Left cardiac atrium (tissue), 4 donors: ENCODE results near the gene OTOG. TPM values are rescaled to one million over a fixed set of nuclear protein-coding genes. Genes with fewer than 3 reads are reported as not detected.

Source experiments
- ATAC-seq, 2 donors: fragments of 200-7000 bp; cut with Tn5 transposase; one replicate each; pipeline ENCODE4 v1.9.1; 2020; ENCODE audit warnings: mild to moderate bottlenecking in 2 of 2, moderate library complexity in 2 of 2
- DNase-seq: peaks from one replicate; pipeline ENCODE4 v3.0.0-alpha.2; 2020
- intact Hi-C, 2 donors: fragments of 100-400 bp; cut with DNase I; formaldehyde crosslinking; loops; one replicate each; pipeline versions ENCODE4 v1.14.1 to v1.15.1; 2022 to 2023
- total RNA-seq, 2 donors: library from RNA; stranded (reverse); fragmentation: NEBNext Ultra II Directional; extraction: Animal tissue kit (Norgen Biotek cat#: 25700); gene quantifications; one replicate each; pipeline ENCODE4 v1.2.1, GENCODE V29; 2021
- donor health status: DM: no; HTN: yes; CAD: no.
- donor health status: DM: no; HTN: yes; CAD: no; lungs with severe emphysema.
- donor health status: DM: yes; HTN: yes; CAD: no.
- donor health status: Dilated cardiomyopathy.

OTOG gene
- total RNA-seq, 2 donors from 2014 or later: not detected

GRCh38 chr11:17596711-17597110 is 49.7 kb downstream of the OTOG start:
- intact Hi-C loops: loop anchor here in 1 of 2 donors (5.0 kb wide), 1 partner anchor 386 kb away; no protein-coding TSS in a partner anchor
- DNase-seq (no peak), ATAC-seq (no peak)

GRCh38 chr11:17597770-17598169 is 50.7 kb downstream of the OTOG start:
- ATAC-seq (no peak), DNase-seq (no peak)
- intact Hi-C loops: loop anchor here in 1 of 2 donors (5.0 kb wide), 1 partner anchor 385 kb away; no protein-coding TSS in a partner anchor

- intact Hi-C loops: loop anchor here in 1 of 2 donors (5.0 kb wide), 1 partner anchor 383 kb away; no protein-coding TSS in a partner anchor
- DNase-seq (peak; percentile 78), ATAC-seq (peak; percentile 82 to 87)
Observed at GRCh38 chr11:17598700-17599459, 51.8 kb downstream of the OTOG start.

GRCh38 chr11:17599460-17599925 is 52.4 kb downstream of the OTOG start:
- intact Hi-C loops: loop anchor here in 1 of 2 donors (5.0 kb wide), 1 partner anchor 383 kb away; no protein-coding TSS in a partner anchor
- no peak for ATAC-seq
- no peak for DNase-seq

- DNase-seq (no peak), ATAC-seq (no peak)
- intact Hi-C loops: loop anchor here (2.0 to 10.0 kb wide), 3 partner anchors 122 to 374 kb away; no protein-coding TSS in a partner anchor
Observed at GRCh38 chr11:17600316-17601255, 53.5 kb downstream of the OTOG start.

GRCh38 chr11:17601256-17601671 is 54.2 kb downstream of the OTOG start:
- ATAC-seq (no peak), DNase-seq (no peak)
- intact Hi-C loops: loop anchor here (2.0 to 10.0 kb wide), 3 partner anchors 122 to 374 kb away; no protein-coding TSS in a partner anchor

GRCh38 chr11:17601676-17602075 is 54.6 kb downstream of the OTOG start:
- intact Hi-C loops: loop anchor here (2.0 to 10.0 kb wide), 3 partner anchors 121 to 373 kb away; no protein-coding TSS in a partner anchor
- DNase-seq (no peak), ATAC-seq (no peak)

GRCh38 chr11:17602105-17603001 is 55.3 kb downstream of the OTOG start:
- ATAC-seq (no peak), DNase-seq (no peak)
- intact Hi-C loops: loop anchor here in 1 of 2 donors (5.0 to 10.0 kb wide), 2 partner anchors 135 to 372 kb away; no protein-coding TSS in a partner anchor

GRCh38 chr11:17603056-17603825 is 56.2 kb downstream of the OTOG start:
- no peak for DNase-seq
- intact Hi-C loops: loop anchor here in 1 of 2 donors (5.0 to 10.0 kb wide), 2 partner anchors 134 to 372 kb away; no protein-coding TSS in a partner anchor
- no peak for ATAC-seq

- intact Hi-C loops: loop anchor here in 1 of 2 donors (5.0 to 10.0 kb wide), 2 partner anchors 133 to 370 kb away; no protein-coding TSS in a partner anchor
- no peak for ATAC-seq
- no peak for DNase-seq
Observed at GRCh38 chr11:17604201-17604914, 57.3 kb downstream of the OTOG start.

- ATAC-seq (no peak), DNase-seq (no peak)
- intact Hi-C loops: loop anchor here in 1 of 2 donors (5.0 to 10.0 kb wide), 2 partner anchors 132 to 370 kb away; no protein-coding TSS in a partner anchor
Observed at GRCh38 chr11:17604915-17605233, 57.8 kb downstream of the OTOG start.

GRCh38 chr11:17605651-17606122 is 58.6 kb downstream of the OTOG start:
- intact Hi-C loops: loop anchor here in 1 of 2 donors (10.0 kb wide), 1 partner anchor 369 kb away; no protein-coding TSS in a partner anchor
- no peak for DNase-seq
- ATAC-seq: no peak

- DNase-seq (no peak), ATAC-seq (peak in 1 of 2 donors; percentile 11)
- intact Hi-C loops: loop anchor here in 1 of 2 donors (10.0 kb wide), 1 partner anchor 368 kb away; no protein-coding TSS in a partner anchor
Observed at GRCh38 chr11:17606233-17607082, 59.4 kb downstream of the OTOG start.

GRCh38 chr11:17607083-17607429 is 60.0 kb downstream of the OTOG start:
- DNase-seq (no peak), ATAC-seq (no peak)
- intact Hi-C loops: loop anchor here in 1 of 2 donors (10.0 kb wide), 1 partner anchor 368 kb away; no protein-coding TSS in a partner anchor
